Measurements from ENCODE around the gene GADD45GIP1.
"Not testable (repeated sequence)": the region's sequence is repeated elsewhere in the genome, so short reads cannot be mapped to it uniquely, and the experiment has no call there.

Gene GADD45GIP1

GRCh38 chr19:12987781-12988180 lies 30.8 kb upstream of the GADD45GIP1 start:
- FAIRE-seq: no peak

DNA sequence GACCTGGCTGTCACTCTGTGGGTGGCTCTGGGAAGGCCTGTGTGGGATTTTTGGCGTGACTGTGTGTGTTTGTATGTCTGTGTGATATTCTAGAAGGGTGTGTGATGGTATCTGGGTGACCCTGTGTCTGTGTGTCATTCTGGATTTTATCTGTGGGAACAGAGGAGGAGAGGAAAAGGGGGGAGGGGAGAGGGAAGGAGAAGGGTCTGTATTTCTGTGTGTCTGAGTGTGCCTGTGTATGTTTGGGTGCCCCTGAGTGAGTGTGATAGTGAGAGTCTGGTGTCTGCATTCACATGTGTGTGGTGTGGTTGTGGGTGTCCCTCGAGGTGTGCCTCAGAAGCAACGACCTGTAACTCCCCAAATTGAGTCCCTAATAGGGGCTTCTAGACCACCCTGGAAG lies 30.2 kb upstream of the GADD45GIP1 start:
- no peak for FAIRE-seq

DNA sequence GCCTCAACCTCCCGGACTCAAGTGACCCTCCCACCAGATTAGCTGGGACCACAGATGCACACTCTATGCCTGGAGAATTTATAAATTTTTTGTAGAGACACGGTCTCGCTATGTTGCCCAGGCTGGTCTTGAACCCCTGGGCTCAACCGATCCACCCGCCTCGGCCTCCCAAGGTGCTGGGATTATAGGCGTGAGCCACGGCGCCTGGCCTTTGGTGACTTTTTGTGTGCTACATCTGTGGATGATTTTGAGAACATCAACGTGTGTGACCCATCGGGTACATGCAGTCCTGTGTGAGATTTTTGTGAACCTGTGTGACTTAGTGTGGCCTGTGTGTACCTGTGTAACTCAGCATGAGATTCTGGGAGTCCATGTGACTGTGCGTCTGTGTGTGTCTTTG lies 29.7 kb upstream of the GADD45GIP1 start:
- FAIRE-seq: no peak

- FAIRE-seq: no peak
Observed at GRCh38 chr19:12985049-12985776, 28.2 kb upstream of the GADD45GIP1 start.

DNA sequence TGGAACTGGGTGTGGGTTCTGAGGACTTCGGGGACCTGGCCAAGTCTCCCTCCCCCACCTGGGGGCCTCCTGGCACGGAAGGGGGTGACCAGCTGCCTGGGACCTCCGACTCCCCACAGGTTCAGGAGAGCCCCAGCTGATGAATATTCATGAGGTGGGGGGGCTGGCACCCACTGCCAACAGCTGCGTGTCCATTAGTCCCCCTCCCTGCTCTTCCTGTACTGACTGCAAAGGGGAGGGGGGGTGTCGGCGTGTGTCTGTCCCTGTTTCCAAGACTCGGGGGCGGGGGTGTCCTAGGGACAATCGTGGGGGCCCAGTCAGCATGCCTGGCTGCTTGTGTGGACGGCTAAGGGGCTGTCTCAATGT lies 27.6 kb upstream of the GADD45GIP1 start:
- FAIRE-seq: no peak

DNA sequence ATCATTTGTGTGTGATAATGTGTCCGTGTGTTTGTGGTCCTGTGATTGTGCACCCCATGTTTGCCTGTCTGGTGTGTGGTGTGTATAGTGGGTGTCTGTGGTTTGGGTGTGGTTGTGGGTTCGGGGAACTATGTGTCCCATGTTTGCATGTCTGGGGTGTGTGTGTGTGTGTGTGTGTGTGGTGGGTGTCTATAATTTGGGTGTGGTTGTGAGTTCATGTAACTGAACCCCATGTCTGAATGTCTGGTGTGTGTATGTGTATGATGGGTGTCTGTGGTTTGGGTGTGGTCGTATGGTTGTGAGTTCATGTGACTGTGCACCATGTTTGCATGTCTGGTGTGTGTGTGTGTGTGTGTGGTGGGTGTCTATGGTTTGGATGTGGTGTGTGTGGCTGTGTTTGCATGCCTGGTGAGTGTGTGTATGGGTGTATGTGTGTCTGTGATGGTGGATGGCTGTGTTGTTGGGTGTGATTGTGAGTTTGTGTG lies 27.2 kb upstream of the GADD45GIP1 start:
- FAIRE-seq: no peak

DNA sequence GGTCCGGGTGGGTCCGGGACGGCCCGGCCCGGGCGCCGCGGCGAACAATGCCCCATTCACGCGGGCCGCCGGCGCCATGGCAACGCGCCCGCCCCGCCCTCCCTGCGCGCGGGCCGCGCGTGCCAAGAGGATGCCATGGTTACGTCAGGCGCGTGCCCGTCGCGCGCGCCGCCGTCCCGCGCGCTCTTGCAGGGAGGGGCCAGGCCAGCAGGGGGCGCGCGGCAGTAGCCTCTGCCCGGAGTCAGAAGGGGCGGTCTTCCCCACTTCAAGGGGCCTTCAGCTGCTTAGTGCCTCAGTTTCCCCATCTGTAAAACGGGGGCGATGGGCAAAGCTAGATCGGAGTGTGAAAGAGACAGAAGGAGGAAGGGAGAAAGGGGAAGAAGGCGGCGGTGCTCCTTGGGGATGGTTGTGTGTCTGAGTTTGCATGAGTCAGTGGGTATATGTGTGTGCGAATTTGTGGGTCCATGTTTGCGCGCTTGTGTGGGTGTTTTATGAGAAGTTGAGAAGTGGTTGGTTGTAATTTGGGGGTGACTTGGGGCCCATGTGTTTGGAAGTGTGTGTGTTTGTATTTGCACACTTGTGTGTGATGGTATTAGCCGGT lies 26.6 kb upstream of the GADD45GIP1 start:
- FAIRE-seq: no peak

GRCh38 chr19:12983091-12983490 lies 26.1 kb upstream of the GADD45GIP1 start:
- FAIRE-seq: no peak

- FAIRE-seq: no peak
Observed at GRCh38 chr19:12982648-12983047, 25.6 kb upstream of the GADD45GIP1 start.

GRCh38 chr19:12979974-12980373 lies 23.0 kb upstream of the GADD45GIP1 start:
- no peak for FAIRE-seq

DNA sequence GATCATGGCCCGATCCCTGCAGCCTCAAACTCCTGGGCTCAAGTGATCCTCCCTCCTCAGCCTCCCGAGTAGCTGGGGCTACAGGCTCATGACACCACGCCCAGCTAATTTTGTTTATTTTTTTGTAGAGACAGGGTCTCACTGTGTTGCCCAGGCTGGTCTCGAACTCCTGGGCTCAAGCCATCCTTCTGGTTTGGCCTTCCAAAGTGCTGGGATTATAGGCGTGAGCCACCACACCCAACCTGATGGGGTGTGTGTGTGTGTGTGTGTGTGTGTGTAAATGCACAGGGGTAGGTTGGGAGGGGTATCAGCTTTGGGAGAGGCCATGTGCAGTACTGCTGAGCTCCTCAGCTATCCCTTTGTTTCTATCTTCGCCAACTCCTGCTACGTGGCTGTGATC lies 19.1 kb upstream of the GADD45GIP1 start:
- FAIRE-seq: not testable (repeated sequence)

- FAIRE-seq: no peak
Observed at GRCh38 chr19:12975221-12975741, 18.3 kb upstream of the GADD45GIP1 start.

DNA sequence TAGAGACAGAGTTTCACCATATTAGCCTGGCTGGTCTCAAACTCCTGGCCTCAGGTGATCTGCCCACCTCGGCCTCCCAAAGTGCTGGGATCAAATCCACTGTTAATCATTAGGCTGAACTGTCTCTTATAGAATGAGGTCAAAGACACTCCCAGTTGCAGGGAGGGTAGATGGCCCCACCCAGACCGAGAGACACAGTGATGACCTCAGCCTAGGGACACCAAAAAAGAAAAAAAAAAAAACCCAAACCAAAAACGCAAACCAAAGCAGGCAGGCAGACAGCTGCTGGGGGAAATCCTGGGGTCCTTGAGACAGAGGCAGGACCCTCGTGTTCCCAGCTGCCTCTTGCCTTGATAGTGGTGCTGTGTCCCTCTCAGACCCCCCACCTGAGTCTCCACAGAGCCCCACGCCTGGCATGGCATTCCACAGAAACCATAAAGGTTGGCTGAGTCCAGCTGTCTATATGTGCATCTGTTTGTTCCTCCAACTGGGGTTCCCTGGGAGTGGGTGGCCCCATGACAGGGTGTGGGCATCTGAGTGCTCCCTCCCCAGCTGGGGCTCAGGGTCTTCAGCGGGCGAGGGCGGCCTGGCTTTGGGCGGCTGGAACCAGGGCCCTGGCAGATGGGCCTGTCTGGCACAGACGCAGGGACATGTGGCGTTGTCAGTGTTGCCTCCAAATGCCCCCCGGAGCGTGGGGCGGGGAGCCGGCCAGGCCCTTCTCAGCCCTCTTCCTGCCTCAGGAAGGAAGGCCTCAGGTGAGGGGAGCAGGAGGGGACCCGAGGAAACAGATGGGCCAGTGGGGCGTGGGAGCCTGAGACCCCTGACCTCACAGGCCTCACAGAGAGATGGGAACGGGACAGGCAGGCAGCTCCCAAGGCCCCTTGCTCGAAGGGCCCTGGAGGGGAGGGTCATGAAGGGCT lies 17.5 kb upstream of the GADD45GIP1 start:
- FAIRE-seq: no peak

GRCh38 chr19:12973236-12973635 lies 16.2 kb upstream of the GADD45GIP1 start:
- FAIRE-seq: no peak

GRCh38 chr19:12970070-12970820 lies 13.2 kb upstream of the GADD45GIP1 start:
- FAIRE-seq: no peak

GRCh38 chr19:12969292-12969988 lies 12.4 kb upstream of the GADD45GIP1 start, which contains the start of gene DAND5:
TSS of gene DAND5 (plus strand) at chr19:12969576. CDS start at chr19:12969661, 85 bp downstream.
- no peak for FAIRE-seq

- no peak for FAIRE-seq
Observed at GRCh38 chr19:12967907-12968306, 10.9 kb upstream of the GADD45GIP1 start.

DNA sequence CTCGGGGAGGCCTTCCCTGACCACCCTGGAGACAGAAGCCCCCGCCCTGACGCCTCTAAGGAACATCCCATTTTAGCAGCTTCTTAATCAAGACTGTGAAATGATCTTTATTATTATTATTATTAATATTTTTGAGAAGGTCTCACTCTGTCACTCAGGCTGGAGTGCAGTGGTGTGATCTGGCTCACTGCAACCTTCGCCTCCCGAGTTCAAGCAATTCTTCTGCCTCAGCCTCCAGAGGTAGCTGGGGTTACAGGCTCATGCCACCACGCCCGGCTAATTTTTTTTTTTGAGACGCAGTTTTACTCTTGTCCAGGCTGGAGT lies 8.8 kb upstream of the GADD45GIP1 start:
- FAIRE-seq: no peak

DNA sequence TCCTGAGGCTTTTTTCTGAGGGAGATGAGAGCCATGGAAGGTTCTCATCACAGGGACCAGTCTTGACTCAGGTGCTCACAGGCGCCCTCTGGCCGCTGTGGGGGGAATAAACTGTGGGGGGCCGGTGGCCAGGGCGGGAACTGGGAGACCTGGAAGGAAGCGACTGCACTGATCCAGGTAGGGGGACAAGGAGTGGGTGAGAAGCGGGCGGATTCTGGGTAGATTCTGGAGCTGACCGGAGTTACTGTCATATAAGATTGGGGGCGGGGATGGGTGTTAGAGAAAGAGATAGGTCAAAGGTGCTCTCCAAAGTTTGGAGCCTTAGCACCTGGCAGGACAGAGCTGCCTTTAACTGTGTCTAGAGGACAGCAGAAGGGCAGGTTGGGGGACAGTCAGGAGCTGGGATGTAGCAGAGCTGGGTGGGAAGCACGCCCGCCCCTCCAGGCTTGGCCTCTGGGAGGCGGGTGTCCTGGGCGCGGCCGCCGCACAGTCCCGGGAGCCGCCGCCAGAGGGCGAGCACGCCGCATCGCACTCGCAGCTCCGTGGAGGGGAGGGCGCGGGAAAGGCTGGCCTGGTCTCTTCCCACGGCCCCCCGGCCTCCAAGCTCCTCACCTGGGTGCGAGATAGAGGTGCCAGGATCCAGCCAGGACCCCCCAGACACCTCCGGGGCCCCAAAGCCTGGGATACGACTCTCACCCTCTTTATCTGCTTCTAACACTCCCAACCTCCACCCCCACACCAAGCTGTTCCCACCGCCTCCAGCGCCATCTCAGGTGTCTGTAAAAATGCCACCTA lies 8.2 kb upstream of the GADD45GIP1 start:
- no peak for FAIRE-seq

DNA sequence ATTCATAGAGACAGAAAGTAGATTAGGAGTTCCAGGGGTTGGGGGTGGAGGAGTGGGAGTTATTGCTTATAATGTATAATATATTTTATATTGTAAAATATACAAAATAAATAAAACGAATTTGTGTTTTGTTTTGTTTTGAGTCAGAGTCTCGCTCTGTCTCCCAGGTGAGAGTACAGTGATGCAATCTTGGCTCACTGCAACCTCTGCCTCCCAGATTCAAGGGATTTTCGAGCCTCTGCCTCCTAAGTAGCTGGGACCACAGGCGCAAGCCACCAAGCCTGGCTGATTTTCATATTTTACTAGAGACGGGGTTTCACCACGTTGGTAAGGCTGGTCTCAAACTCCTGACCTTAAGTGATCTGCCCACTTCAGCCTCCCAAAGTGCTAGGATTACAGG lies 2.5 kb upstream of the GADD45GIP1 start:
- FAIRE-seq: no peak

DNA sequence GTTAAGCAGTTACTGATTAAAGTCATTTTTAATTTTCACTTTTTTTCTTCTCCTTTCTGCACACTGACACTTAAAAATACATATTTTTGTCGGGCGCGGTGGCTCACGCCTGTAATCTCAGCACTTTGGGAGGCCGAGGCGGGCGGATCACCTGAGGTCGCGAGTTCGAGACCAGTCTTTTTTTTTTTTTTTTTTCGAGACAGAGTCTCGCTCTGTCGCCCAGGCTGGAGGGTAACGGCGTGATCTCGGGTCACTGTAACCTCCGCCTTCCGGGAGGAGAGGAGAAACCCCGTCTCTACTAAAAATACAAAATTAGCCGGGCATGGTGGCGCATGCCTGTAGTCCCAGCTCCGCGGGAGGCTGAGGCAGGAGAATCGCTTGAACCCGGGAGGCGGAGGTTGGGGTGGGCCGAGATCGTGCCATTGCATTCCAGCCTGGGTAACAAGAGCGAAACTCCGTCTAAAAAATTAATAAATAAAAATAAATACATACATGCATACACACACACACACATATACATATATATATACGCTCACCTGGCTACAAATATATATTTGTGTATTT lies 448 bp upstream of the GADD45GIP1 start:
- not testable (repeated sequence) for FAIRE-seq
